NCI-H2081 (cell line): ENCODE data around the gene ATXN1L.
"Not testable (repeated sequence)": the region's sequence is repeated elsewhere in the genome, so short reads cannot be mapped to it uniquely, and the experiment has no call there.

Source experiments
- DNase-seq, 2 experiments: peaks; one replicate each; lab custom pipeline; 2025; lab: John Stamatoyannopoulos, UW

ATXN1L gene

GRCh38 chr16:71894921-71895678, 49.3 kb downstream of the ATXN1L start, which contains the start of gene IST1:
Gene IST1 (plus strand): TSS chr16:71895531. CDS start chr16:71915641, 20,110 bp downstream.
- DNase-seq: peak; percentile 91 to 96

GRCh38 chr16:71895679-71896365, 50.0 kb downstream of the ATXN1L start:
- no peak for DNase-seq

- DNase-seq: no peak
Observed at GRCh38 chr16:71896764-71897368, 51.1 kb downstream of the ATXN1L start.

GRCh38 chr16:71899171-71899570, 53.4 kb downstream of the ATXN1L start:
- no peak for DNase-seq

GRCh38 chr16:71902656-71903365, 57.0 kb downstream of the ATXN1L start:
- DNase-seq: no peak

- DNase-seq: no peak
Observed at GRCh38 chr16:71903608-71904007, 57.8 kb downstream of the ATXN1L start.

GRCh38 chr16:71904239-71904638, 58.5 kb downstream of the ATXN1L start:
- no peak for DNase-seq

GRCh38 chr16:71905765-71906164, 60.0 kb downstream of the ATXN1L start:
- DNase-seq: not testable (repeated sequence)
